Measurements from ENCODE around the gene KLF1. TPM values are rescaled to one million over a fixed set of nuclear protein-coding genes. Genes with fewer than 3 reads are reported as not detected.

KLF1 gene
- polyA plus RNA-seq, 2 donors = not detected

- 73 to 75% methylated on average over 3 of the region's 3 CpGs for WGBS, 2 donors
- Histone ChIP-seq H3K4me3 (ENCODE audit: low read depth in 1 of 2, low read length in 2 of 2) (no peak overlapping the region), H3K9me3 (ENCODE audit: control insufficient read depth in 2 of 2, insufficient read depth in 1 of 2, low read depth in 1 of 2, low read length in 1 of 2) (no peaks in the 10 kb centered on the region), H3K4me1 (ENCODE audit: control insufficient read depth in 2 of 2, insufficient read depth in 2 of 2, low read length in 1 of 2) (peaks cover 10 to 13% of the 10 kb centered on the region in 2 donors), H3K27me3 (ENCODE audit: control insufficient read depth in 1 of 2, insufficient read depth in 2 of 2, low read length in 2 of 2) (no peaks in the 10 kb centered on the region), H3K36me3 (ENCODE audit: control insufficient read depth in 2 of 2, insufficient read depth in 2 of 2, low read length in 1 of 2) (peaks cover 0 to 3% of the 10 kb centered on the region in 2 donors), H3K27ac (ENCODE audit: low read depth in 2 of 2, low read length in 1 of 2) (no peak overlapping the region)
Measured at GRCh38 chr19:12871681-12872080, 15.3 kb downstream of the KLF1 start.

- WGBS, 2 donors = 91 to 96% methylated on average over 10 of the region's 10 CpGs
- H3K27me3 ChIP-seq (ENCODE audit: control insufficient read depth in 1 of 2, insufficient read depth in 2 of 2, low read length in 2 of 2) = no peaks in the 10 kb centered on the region
- no peak overlapping the region for H3K4me3 ChIP-seq (ENCODE audit: low read depth in 1 of 2, low read length in 2 of 2)
- peaks cover 9 to 10% of the 10 kb centered on the region in 2 donors for H3K4me1 ChIP-seq (ENCODE audit: control insufficient read depth in 2 of 2, insufficient read depth in 2 of 2, low read length in 1 of 2)
- H3K36me3 ChIP-seq (ENCODE audit: control insufficient read depth in 2 of 2, insufficient read depth in 2 of 2, low read length in 1 of 2) = no peaks in the 10 kb centered on the region
- no peak overlapping the region for H3K27ac ChIP-seq (ENCODE audit: low read depth in 2 of 2, low read length in 1 of 2)
- H3K9me3 ChIP-seq (ENCODE audit: control insufficient read depth in 2 of 2, insufficient read depth in 1 of 2, low read depth in 1 of 2, low read length in 1 of 2) = no peaks in the 10 kb centered on the region
Measured at GRCh38 chr19:12868540-12869112, 18.4 kb downstream of the KLF1 start.

GRCh38 chr19:12867120-12868099 is 19.6 kb downstream of the KLF1 start:
- Histone ChIP-seq H3K27me3 (ENCODE audit: control insufficient read depth in 1 of 2, insufficient read depth in 2 of 2, low read length in 2 of 2) (no peaks in the 10 kb centered on the region), H3K4me1 (ENCODE audit: control insufficient read depth in 2 of 2, insufficient read depth in 2 of 2, low read length in 1 of 2) (peaks cover 5 to 6% of the 10 kb centered on the region in 2 donors), H3K9me3 (ENCODE audit: control insufficient read depth in 2 of 2, insufficient read depth in 1 of 2, low read depth in 1 of 2, low read length in 1 of 2) (no peaks in the 10 kb centered on the region), H3K36me3 (ENCODE audit: control insufficient read depth in 2 of 2, insufficient read depth in 2 of 2, low read length in 1 of 2) (no peaks in the 10 kb centered on the region), H3K4me3 (ENCODE audit: low read depth in 1 of 2, low read length in 2 of 2) (peak overlapping the region; percentile 11 to 29), H3K27ac (ENCODE audit: low read depth in 2 of 2, low read length in 1 of 2) (no peak overlapping the region)
- 9 to 10% methylated on average over 44 to 51 of the region's 51 CpGs for WGBS, 2 donors

- no peaks in the 10 kb centered on the region for H3K36me3 ChIP-seq (ENCODE audit: control insufficient read depth in 2 of 2, insufficient read depth in 2 of 2, low read length in 1 of 2)
- H3K4me3 ChIP-seq (ENCODE audit: low read depth in 1 of 2, low read length in 2 of 2) = no peak overlapping the region
- no peaks in the 10 kb centered on the region for H3K9me3 ChIP-seq (ENCODE audit: control insufficient read depth in 2 of 2, insufficient read depth in 1 of 2, low read depth in 1 of 2, low read length in 1 of 2)
- H3K27ac ChIP-seq (ENCODE audit: low read depth in 2 of 2, low read length in 1 of 2) = no peak overlapping the region
- 81 to 82% methylated on average over 29 of the region's 29 CpGs for WGBS, 2 donors
- peaks cover 5 to 6% of the 10 kb centered on the region in 2 donors for H3K4me1 ChIP-seq (ENCODE audit: control insufficient read depth in 2 of 2, insufficient read depth in 2 of 2, low read length in 1 of 2)
- H3K27me3 ChIP-seq (ENCODE audit: control insufficient read depth in 1 of 2, insufficient read depth in 2 of 2, low read length in 2 of 2) = no peaks in the 10 kb centered on the region
Measured at GRCh38 chr19:12866416-12867119, 20.4 kb downstream of the KLF1 start.

- WGBS, 2 donors = 85 to 86% methylated on average over 19 of the region's 19 CpGs
- H3K4me1 ChIP-seq (ENCODE audit: control insufficient read depth in 2 of 2, insufficient read depth in 2 of 2, low read length in 1 of 2) = peaks cover 5 to 6% of the 10 kb centered on the region in 2 donors
- no peaks in the 10 kb centered on the region for H3K9me3 ChIP-seq (ENCODE audit: control insufficient read depth in 2 of 2, insufficient read depth in 1 of 2, low read depth in 1 of 2, low read length in 1 of 2)
Measured at GRCh38 chr19:12865746-12866415, 21.1 kb downstream of the KLF1 start.

GRCh38 chr19:12864721-12865715 is 22.0 kb downstream of the KLF1 start:
- Histone ChIP-seq H3K9me3 (ENCODE audit: control insufficient read depth in 2 of 2, insufficient read depth in 1 of 2, low read depth in 1 of 2, low read length in 1 of 2) (no peaks in the 10 kb centered on the region), H3K4me1 (ENCODE audit: control insufficient read depth in 2 of 2, insufficient read depth in 2 of 2, low read length in 1 of 2) (peaks cover 5 to 6% of the 10 kb centered on the region in 2 donors), H3K4me3 (ENCODE audit: low read depth in 1 of 2, low read length in 2 of 2) (no peak overlapping the region), H3K27ac (ENCODE audit: low read depth in 2 of 2, low read length in 1 of 2) (no peak overlapping the region), H3K36me3 (ENCODE audit: control insufficient read depth in 2 of 2, insufficient read depth in 2 of 2, low read length in 1 of 2) (no peaks in the 10 kb centered on the region), H3K27me3 (ENCODE audit: control insufficient read depth in 1 of 2, insufficient read depth in 2 of 2, low read length in 2 of 2) (no peaks in the 10 kb centered on the region)
- WGBS, 2 donors = 85 to 86% methylated on average over 34 of the region's 34 CpGs

More at GRCh38 chr19:12865746-12866415, 21.1 kb downstream of the KLF1 start:
- H3K27me3 ChIP-seq (ENCODE audit: control insufficient read depth in 1 of 2, insufficient read depth in 2 of 2, low read length in 2 of 2) = no peaks in the 10 kb centered on the region
- H3K4me3 ChIP-seq (ENCODE audit: low read depth in 1 of 2, low read length in 2 of 2) = no peak overlapping the region
- no peaks in the 10 kb centered on the region for H3K36me3 ChIP-seq (ENCODE audit: control insufficient read depth in 2 of 2, insufficient read depth in 2 of 2, low read length in 1 of 2)
- H3K27ac ChIP-seq (ENCODE audit: low read depth in 2 of 2, low read length in 1 of 2) = no peak overlapping the region

- Histone ChIP-seq H3K4me3 (ENCODE audit: low read depth in 1 of 2, low read length in 2 of 2) (no peak overlapping the region), H3K9me3 (ENCODE audit: control insufficient read depth in 2 of 2, insufficient read depth in 1 of 2, low read depth in 1 of 2, low read length in 1 of 2) (no peaks in the 10 kb centered on the region), H3K4me1 (ENCODE audit: control insufficient read depth in 2 of 2, insufficient read depth in 2 of 2, low read length in 1 of 2) (peaks cover 5 to 6% of the 10 kb centered on the region in 2 donors), H3K27me3 (ENCODE audit: control insufficient read depth in 1 of 2, insufficient read depth in 2 of 2, low read length in 2 of 2) (no peaks in the 10 kb centered on the region), H3K27ac (ENCODE audit: low read depth in 2 of 2, low read length in 1 of 2) (no peak overlapping the region), H3K36me3 (ENCODE audit: control insufficient read depth in 2 of 2, insufficient read depth in 2 of 2, low read length in 1 of 2) (no peaks in the 10 kb centered on the region)
- 93 to 95% methylated on average over 4 of the region's 4 CpGs for WGBS, 2 donors
Measured at GRCh38 chr19:12864143-12864542, 22.9 kb downstream of the KLF1 start.

- no peaks in the 10 kb centered on the region for H3K36me3 ChIP-seq (ENCODE audit: control insufficient read depth in 2 of 2, insufficient read depth in 2 of 2, low read length in 1 of 2)
- no peaks in the 10 kb centered on the region for H3K4me1 ChIP-seq (ENCODE audit: control insufficient read depth in 2 of 2, insufficient read depth in 2 of 2, low read length in 1 of 2)
- H3K9me3 ChIP-seq (ENCODE audit: control insufficient read depth in 2 of 2, insufficient read depth in 1 of 2, low read depth in 1 of 2, low read length in 1 of 2) = peaks cover 0 to 4% of the 10 kb centered on the region in 2 donors
- WGBS, 2 donors = 59 to 63% methylated on average over 7 of the region's 7 CpGs
- H3K27me3 ChIP-seq (ENCODE audit: control insufficient read depth in 1 of 2, insufficient read depth in 2 of 2, low read length in 2 of 2) = peaks cover 0 to 2% of the 10 kb centered on the region in 2 donors
- H3K27ac ChIP-seq (ENCODE audit: low read depth in 2 of 2, low read length in 1 of 2) = no peak overlapping the region
- no peak overlapping the region for H3K4me3 ChIP-seq (ENCODE audit: low read depth in 1 of 2, low read length in 2 of 2)
Measured at GRCh38 chr19:12859546-12859945, 27.5 kb downstream of the KLF1 start.

Data from esophagus (tissue), 2 donors.